Activated T-cell treated with anti-CD3 and anti-CD28 coated beads for 48 hours (primary cell): ENCODE measurements around the gene COPRS.

Source experiments
- DNase-seq: peaks from one replicate; pipeline ENCODE4 v3.0.0-alpha.2; 2020; ENCODE audit warnings: low read depth

Gene COPRS

DNA sequence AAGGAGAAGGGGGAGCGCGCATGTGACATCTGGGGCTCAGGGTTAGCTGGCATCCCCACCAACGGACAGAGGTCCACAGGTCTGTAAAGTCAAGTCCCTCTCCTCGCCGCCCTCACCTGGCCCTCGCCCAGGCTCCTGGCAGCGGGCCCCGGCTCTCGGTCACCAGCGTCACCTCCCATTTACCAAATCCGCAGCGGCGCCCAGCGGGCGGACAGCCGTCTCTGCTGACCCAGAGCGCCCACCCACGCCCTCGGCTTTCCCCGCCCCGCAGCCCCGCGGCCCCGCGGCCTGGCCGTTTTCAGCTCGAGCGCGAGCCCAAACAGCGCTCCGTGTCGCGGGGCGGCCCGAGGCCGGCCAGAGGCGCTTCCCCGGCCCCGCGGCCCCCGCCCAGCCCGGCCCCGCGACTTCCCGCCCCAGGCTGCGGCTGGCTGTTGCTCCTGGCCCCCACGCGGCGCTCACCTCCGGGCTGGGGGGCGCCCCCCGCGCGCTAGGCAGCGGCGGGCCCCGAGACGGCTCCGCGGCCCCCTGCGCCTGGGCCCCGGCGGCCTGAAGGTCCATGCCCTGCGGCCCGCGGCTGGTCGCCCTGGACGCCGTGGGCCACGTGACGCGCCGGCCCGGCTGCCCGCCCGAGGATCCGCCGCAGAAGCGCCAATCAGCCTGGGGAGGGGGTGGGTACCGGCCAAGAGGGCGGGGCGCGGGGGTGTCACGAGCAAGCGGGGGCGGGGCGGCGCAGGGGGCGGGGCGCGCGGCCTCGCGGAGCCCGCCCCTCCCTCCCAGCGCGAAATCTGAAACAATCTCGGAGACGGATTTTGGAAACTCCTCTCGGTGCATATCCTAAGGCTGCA lies at the start of gene COPRS:
TSS of gene COPRS (minus strand) at position 603 of the 845 bp plus-strand sequence. CDS start at position 558, 45 bp downstream.
- DNase-seq: peak; percentile 72

- no peak for DNase-seq
Measured at GRCh38 chr17:31908386-31908785, 49.3 kb upstream of the COPRS start.

DNA sequence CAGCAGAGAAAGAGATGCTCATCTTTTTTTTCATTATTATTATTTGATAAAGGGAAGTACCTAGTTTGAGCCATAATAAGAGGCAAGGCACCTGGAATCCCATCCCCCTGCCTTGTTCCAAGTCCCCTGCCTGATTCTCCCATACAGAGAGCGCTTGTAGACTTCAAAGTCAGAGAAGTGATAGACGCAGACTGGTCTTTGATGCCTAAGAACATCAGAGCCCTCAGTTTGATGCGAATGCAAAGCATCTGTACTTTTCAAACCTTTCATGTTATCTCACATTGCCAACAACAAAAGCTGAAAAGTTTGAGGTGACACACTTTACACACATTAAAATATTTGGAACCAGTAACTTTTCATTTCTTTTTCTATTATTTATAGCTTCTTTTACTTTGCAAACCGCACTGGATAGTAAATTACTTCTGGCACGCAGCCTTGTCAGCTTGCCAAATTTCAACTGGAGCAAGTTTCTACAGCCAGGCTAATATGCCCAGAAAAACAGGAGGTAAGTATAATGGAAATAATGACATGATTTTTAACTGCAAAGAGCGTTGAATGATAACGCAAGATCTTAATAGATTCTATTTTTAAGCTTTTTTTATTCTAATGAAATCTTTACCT lies 48.4 kb upstream of the COPRS start:
- DNase-seq: no peak

DNA sequence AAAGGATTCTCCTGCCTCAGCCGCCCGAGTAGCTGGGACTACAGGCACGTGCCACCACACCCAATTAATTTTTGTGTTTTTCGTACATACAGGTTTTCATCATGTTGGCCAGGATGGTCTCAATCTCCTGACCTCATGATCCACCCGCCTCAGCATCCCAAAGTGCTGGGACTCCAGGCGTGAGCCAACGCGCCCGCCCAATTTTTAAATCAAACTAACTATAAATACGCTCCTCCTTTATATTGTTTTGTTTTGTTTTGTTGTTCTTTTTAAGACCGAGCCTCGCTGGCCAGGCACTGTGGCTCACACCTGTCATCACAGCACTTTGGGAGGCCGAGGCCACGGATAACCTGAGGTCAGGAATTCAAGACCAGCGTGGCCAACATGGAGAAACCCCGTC lies 44.4 kb upstream of the COPRS start:
- no peak for DNase-seq

DNA sequence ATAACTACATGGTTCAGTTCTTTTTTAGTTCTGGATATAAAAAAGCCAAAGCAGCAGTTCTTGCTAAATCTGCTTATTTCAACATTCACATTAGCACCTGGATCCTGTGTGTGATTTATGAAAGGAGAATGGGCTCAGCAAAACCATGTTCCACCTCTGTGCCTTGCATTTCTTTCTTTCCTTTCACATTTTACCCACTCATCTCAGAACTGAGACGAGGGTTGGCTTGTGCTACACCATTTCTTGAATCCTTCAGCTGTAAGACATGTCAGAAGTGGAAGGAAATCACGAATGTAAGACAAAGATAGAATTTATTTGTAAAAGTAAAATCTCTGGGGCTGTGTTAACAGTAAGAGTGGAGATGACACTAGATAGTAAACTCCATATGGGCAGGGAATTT lies 43.6 kb upstream of the COPRS start:
- DNase-seq: no peak

DNA sequence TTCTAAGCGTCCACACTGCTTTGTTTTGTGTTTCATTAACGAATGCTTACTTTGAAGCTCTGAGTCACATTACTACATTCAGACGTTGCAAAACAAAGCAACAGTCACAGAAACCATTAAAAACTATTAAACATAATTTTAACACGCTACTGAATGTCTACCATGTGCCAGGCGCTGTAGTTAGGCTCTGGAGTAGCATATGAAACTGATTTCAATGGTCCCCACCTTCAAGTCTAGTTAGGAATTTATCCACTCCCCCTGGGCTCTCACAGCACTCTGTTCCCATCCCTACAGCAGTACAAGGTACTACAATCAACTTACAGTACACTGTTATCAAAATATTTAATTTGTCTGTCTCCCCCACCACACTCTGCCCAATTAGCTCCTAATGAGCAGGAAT lies 41.8 kb upstream of the COPRS start:
- DNase-seq: no peak

- DNase-seq: no peak
Measured at GRCh38 chr17:31888124-31888523, 29.1 kb upstream of the COPRS start.

DNA sequence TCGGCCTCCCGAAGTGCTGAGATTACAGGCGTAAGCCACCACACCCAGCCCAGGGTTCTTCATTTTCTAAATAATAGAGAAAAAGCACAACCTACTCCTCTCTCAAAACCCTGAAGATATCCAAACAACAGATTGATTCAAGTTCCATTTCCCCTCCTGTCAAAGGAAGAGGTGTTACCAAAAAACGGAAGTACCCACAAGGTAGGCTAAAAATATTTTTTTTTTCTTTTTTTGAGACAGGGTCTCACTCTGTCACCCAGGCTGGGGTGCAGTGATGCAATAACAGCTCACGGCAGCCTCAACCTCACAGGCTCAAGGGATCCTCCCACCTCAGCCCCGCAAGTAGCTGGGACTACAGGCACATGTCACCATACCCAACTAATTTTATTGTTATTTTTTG lies 23.5 kb upstream of the COPRS start:
- no peak for DNase-seq

- DNase-seq: no peak
Measured at GRCh38 chr17:31880311-31880710, 21.3 kb upstream of the COPRS start.

- no peak for DNase-seq
Measured at GRCh38 chr17:31878703-31879073, 19.6 kb upstream of the COPRS start.

- peak; percentile 27 for DNase-seq
Measured at GRCh38 chr17:31877911-31878702, 19.1 kb upstream of the COPRS start.

- DNase-seq: no peak
Measured at GRCh38 chr17:31877341-31877740, 18.3 kb upstream of the COPRS start.

DNA sequence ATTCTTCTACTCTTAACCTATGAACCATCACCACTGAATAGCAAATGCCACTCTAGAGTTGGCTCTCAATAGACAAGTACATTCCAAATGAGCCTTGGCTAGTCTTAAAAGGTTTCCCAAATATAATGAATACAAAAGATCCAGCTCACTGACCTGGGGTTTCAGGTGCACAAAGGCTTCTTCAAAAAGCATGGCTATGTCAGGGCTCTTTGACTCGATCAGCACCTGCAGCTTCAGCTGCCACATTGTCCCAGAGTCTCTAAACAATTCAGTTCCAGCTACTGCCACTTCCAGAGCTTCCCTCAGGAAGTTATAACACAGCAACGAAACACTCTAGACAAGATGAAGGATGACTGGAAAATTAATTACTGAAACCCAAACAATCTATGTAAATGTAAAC lies 16.0 kb upstream of the COPRS start:
- DNase-seq: no peak

GRCh38 chr17:31869797-31870568 lies 10.9 kb upstream of the COPRS start:
- DNase-seq: no peak

GRCh38 chr17:31869031-31869430 lies 10.0 kb upstream of the COPRS start:
- DNase-seq: no peak

DNA sequence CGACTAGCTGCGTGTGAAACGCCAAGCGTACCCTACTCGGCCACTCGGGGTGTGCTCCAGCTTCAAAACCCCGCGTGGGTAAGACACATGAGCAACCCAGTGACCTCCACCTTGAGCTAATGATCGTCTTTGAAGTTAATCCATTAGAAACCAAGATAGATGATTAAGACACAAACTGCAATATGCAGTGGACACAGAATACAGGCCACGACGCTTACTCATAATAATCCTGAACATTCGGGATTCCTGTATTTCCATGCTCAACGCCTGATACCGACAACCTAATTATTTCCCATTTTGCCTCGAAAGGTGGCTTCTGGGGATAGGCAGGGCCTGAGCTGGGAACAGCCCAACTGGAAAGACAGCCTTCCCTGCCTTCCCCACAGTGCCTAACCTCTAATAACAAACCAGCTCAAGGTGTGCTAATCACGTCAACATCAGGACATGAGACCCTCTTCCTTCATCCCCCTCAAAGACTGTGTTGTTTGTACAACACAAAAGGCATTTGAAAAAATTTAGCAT lies 504 bp upstream of the COPRS start:
- DNase-seq: no peak

DNA sequence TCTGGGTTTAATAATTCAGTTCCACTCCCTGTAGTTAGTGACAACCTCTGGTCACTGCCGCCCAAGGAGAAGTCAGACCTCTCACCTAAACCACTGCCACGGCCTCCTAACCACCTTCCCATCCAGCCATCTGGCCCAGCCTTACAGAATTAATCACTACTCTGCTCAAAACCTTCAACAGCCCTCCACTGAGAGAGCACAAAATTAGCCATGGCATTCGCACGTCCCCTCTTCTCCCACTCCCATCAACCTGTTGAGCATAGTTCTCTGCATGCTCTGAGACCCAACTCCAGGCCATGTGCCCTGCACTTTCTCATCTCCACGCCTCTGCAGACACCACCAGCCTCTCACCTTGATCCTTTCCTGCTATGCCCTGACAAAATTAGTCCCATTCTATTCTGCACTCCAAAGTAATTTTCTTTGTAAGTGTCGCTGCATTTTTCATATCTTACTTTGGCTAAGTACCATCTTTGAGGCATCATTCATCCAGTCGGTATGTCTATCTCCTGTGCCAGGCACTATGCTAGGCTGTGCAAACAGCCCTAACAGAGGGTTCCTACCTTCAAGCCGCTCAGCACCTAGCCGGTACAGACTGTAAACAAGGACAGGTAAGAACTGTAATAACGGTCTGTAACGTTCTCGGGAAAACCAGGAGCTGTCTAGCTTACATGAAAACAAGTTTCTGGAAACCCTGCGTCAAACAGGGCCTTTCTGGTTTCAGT lies 963 bp downstream of the COPRS start:
- no peak for DNase-seq

DNA sequence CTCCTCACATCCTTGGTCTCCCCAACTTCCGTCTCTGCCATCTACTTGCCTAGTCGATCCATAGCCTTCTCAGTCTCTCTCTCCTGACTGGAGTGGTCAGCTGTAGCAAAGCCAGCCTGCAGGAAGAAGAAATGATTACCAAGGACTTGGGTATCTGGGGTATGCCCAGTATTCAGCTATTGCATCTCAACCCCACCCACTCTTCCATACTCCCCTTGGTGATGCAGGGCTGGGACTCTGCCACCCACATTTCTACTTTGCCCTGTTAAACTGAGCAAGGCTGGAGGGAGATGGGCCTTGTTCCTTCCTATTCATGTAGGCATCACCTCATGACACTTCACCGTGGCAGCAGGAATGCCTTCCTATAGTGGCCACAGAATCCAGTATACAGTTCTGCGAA lies 2.3 kb downstream of the COPRS start:
- no peak for DNase-seq

DNA sequence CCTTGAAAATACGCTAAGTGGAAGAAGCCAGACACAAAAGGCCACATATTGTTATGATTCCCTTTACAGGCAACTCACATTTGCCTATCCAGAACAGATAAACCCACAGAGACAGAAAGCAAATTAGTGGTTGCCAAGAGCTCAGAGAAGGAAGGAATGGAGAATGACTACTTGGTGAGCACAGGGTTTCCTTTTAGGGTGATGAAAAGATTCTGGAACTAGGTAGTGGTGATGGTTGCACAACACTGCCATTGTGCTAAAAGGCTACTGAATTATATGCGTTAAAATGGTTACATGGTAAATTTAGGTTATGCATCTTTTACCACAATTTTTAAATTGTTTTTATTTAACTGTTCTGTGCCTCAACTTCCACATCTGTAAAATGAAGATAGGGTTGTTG lies 4.4 kb downstream of the COPRS start:
- DNase-seq: no peak

DNA sequence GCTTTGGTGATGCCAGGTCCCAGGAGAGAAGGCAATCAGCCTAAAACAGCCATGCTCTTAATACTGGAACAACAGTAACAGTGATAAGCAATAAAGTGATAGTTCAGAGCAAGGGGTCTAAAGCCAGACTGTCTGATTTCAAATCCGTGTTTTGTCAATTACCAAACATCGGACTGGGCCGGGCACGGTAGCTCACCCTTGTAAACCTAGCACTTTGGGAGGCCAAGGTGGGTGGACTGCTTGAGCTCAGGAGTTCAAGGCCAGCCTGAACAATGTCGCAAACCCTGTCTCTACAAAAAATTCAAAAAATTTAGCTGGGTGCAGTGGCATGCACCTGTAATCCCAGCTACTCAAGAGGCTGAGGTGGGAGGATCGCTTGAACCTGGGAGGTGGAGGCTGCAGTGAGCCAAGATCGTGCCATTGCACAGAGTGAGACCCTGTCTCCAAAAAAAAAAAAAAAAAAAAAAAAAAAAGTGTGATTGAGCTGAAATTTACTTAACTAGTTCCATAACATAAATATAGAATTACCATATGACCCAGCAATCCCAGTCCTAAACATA lies 5.1 kb downstream of the COPRS start:
- no peak for DNase-seq

GRCh38 chr17:31845291-31845690 lies 13.8 kb downstream of the COPRS start:
- DNase-seq: no peak
